ENCODE data around the gene COL13A1.

Gene COL13A1

GRCh38 chr10:69959911-69960310 is 158.2 kb downstream of the COL13A1 start:
- no peaks in the 10 kb centered on the region for H3K4me1 ChIP-seq (ENCODE audit: control insufficient read depth, insufficient read depth, low read length)
- H3K27me3 ChIP-seq (ENCODE audit: control insufficient read depth, insufficient read depth, low read length), result peaks cover 6% of the 10 kb centered on the region; the same call in 1 of the 2 replicates
- H3K36me3 ChIP-seq (ENCODE audit: control insufficient read depth, insufficient read depth, low read length), result no peaks in the 10 kb centered on the region
- H3K9ac ChIP-seq (ENCODE audit: low read depth, low read length), result no peak overlapping the region
- no peak overlapping the region for H3K4me3 ChIP-seq (ENCODE audit: low read depth, low read length)
- no peaks in the 10 kb centered on the region for H3K9me3 ChIP-seq (ENCODE audit: control insufficient read depth, insufficient read depth, low read length)
- no peak overlapping the region for H3K27ac ChIP-seq (ENCODE audit: low read depth, low read length)

- H3K9ac ChIP-seq (ENCODE audit: low read depth, low read length), result no peak overlapping the region
- no peaks in the 10 kb centered on the region for H3K9me3 ChIP-seq (ENCODE audit: control insufficient read depth, insufficient read depth, low read length)
- H3K27ac ChIP-seq (ENCODE audit: low read depth, low read length), result no peak overlapping the region
Measured at GRCh38 chr10:69960606-69960987, 158.9 kb downstream of the COL13A1 start.

GRCh38 chr10:69960988-69961880 is 159.5 kb downstream of the COL13A1 start:
- no peaks in the 10 kb centered on the region for H3K36me3 ChIP-seq (ENCODE audit: control insufficient read depth, insufficient read depth, low read length)

More at GRCh38 chr10:69960606-69960987, 158.9 kb downstream of the COL13A1 start:
- Histone ChIP-seq H3K4me3 (ENCODE audit: low read depth, low read length) (no peak overlapping the region), H3K4me1 (ENCODE audit: control insufficient read depth, insufficient read depth, low read length) (no peaks in the 10 kb centered on the region), H3K36me3 (ENCODE audit: control insufficient read depth, insufficient read depth, low read length) (no peaks in the 10 kb centered on the region), H3K27me3 (ENCODE audit: control insufficient read depth, insufficient read depth, low read length) (peaks cover 6% of the 10 kb centered on the region; the same call in 1 of the 2 replicates)

GRCh38 chr10:69961881-69962745 is 160.4 kb downstream of the COL13A1 start:
- Histone ChIP-seq H3K4me3 (ENCODE audit: low read depth, low read length) (no peak overlapping the region), H3K36me3 (ENCODE audit: control insufficient read depth, insufficient read depth, low read length) (no peaks in the 10 kb centered on the region), H3K9ac (ENCODE audit: low read depth, low read length) (no peak overlapping the region)

More at GRCh38 chr10:69960988-69961880, 159.5 kb downstream of the COL13A1 start:
- no peak overlapping the region for H3K27ac ChIP-seq (ENCODE audit: low read depth, low read length)
- no peak overlapping the region for H3K4me3 ChIP-seq (ENCODE audit: low read depth, low read length)
- no peaks in the 10 kb centered on the region for H3K4me1 ChIP-seq (ENCODE audit: control insufficient read depth, insufficient read depth, low read length)
- peaks cover 6% of the 10 kb centered on the region; the same call in 1 of the 2 replicates for H3K27me3 ChIP-seq (ENCODE audit: control insufficient read depth, insufficient read depth, low read length)
- H3K9me3 ChIP-seq (ENCODE audit: control insufficient read depth, insufficient read depth, low read length), result no peaks in the 10 kb centered on the region
- no peak overlapping the region for H3K9ac ChIP-seq (ENCODE audit: low read depth, low read length)

GRCh38 chr10:69962746-69963135 is 161.0 kb downstream of the COL13A1 start:
- Histone ChIP-seq H3K4me1 (ENCODE audit: control insufficient read depth, insufficient read depth, low read length) (no peaks in the 10 kb centered on the region), H3K9me3 (ENCODE audit: control insufficient read depth, insufficient read depth, low read length) (no peaks in the 10 kb centered on the region), H3K4me3 (ENCODE audit: low read depth, low read length) (no peak overlapping the region), H3K36me3 (ENCODE audit: control insufficient read depth, insufficient read depth, low read length) (no peaks in the 10 kb centered on the region), H3K27ac (ENCODE audit: low read depth, low read length) (no peak overlapping the region), H3K27me3 (ENCODE audit: control insufficient read depth, insufficient read depth, low read length) (peaks cover 5% of the 10 kb centered on the region; the same call in 1 of the 2 replicates), H3K9ac (ENCODE audit: low read depth, low read length) (no peak overlapping the region)

More at GRCh38 chr10:69961881-69962745, 160.4 kb downstream of the COL13A1 start:
- no peaks in the 10 kb centered on the region for H3K4me1 ChIP-seq (ENCODE audit: control insufficient read depth, insufficient read depth, low read length)
- peaks cover 6% of the 10 kb centered on the region; the same call in 1 of the 2 replicates for H3K27me3 ChIP-seq (ENCODE audit: control insufficient read depth, insufficient read depth, low read length)
- H3K9me3 ChIP-seq (ENCODE audit: control insufficient read depth, insufficient read depth, low read length), result no peaks in the 10 kb centered on the region
- H3K27ac ChIP-seq (ENCODE audit: low read depth, low read length), result no peak overlapping the region

GRCh38 chr10:69963178-69963834 is 161.6 kb downstream of the COL13A1 start:
- no peak overlapping the region for H3K9ac ChIP-seq (ENCODE audit: low read depth, low read length)
- H3K36me3 ChIP-seq (ENCODE audit: control insufficient read depth, insufficient read depth, low read length), result no peaks in the 10 kb centered on the region
- H3K27ac ChIP-seq (ENCODE audit: low read depth, low read length), result no peak overlapping the region
- no peaks in the 10 kb centered on the region for H3K9me3 ChIP-seq (ENCODE audit: control insufficient read depth, insufficient read depth, low read length)
- no peak overlapping the region for H3K4me3 ChIP-seq (ENCODE audit: low read depth, low read length)
- no peaks in the 10 kb centered on the region for H3K27me3 ChIP-seq (ENCODE audit: control insufficient read depth, insufficient read depth, low read length)
- H3K4me1 ChIP-seq (ENCODE audit: control insufficient read depth, insufficient read depth, low read length), result no peaks in the 10 kb centered on the region

GRCh38 chr10:69963835-69964710 is 162.4 kb downstream of the COL13A1 start:
- H3K9ac ChIP-seq (ENCODE audit: low read depth, low read length), result no peak overlapping the region
- H3K27ac ChIP-seq (ENCODE audit: low read depth, low read length), result no peak overlapping the region

GRCh38 chr10:69965086-69965485 is 163.4 kb downstream of the COL13A1 start:
- Histone ChIP-seq H3K4me3 (ENCODE audit: low read depth, low read length) (no peak overlapping the region), H3K36me3 (ENCODE audit: control insufficient read depth, insufficient read depth, low read length) (no peaks in the 10 kb centered on the region), H3K27ac (ENCODE audit: low read depth, low read length) (no peak overlapping the region), H3K9me3 (ENCODE audit: control insufficient read depth, insufficient read depth, low read length) (no peaks in the 10 kb centered on the region), H3K27me3 (ENCODE audit: control insufficient read depth, insufficient read depth, low read length) (no peaks in the 10 kb centered on the region), H3K9ac (ENCODE audit: low read depth, low read length) (no peak overlapping the region), H3K4me1 (ENCODE audit: control insufficient read depth, insufficient read depth, low read length) (0 out of 2 replicates have a peak, but pooled peaks cover 5% of the 10 kb centered on the region)

More at GRCh38 chr10:69963835-69964710, 162.4 kb downstream of the COL13A1 start:
- Histone ChIP-seq H3K9me3 (ENCODE audit: control insufficient read depth, insufficient read depth, low read length) (no peaks in the 10 kb centered on the region), H3K27me3 (ENCODE audit: control insufficient read depth, insufficient read depth, low read length) (no peaks in the 10 kb centered on the region), H3K36me3 (ENCODE audit: control insufficient read depth, insufficient read depth, low read length) (no peaks in the 10 kb centered on the region), H3K4me1 (ENCODE audit: control insufficient read depth, insufficient read depth, low read length) (0 out of 2 replicates have a peak, but pooled peaks cover 2% of the 10 kb centered on the region), H3K4me3 (ENCODE audit: low read depth, low read length) (no peak overlapping the region)

GRCh38 chr10:69965919-69966662 is 164.4 kb downstream of the COL13A1 start:
- Histone ChIP-seq H3K36me3 (ENCODE audit: control insufficient read depth, insufficient read depth, low read length) (no peaks in the 10 kb centered on the region), H3K9ac (ENCODE audit: low read depth, low read length) (no peak overlapping the region), H3K9me3 (ENCODE audit: control insufficient read depth, insufficient read depth, low read length) (no peaks in the 10 kb centered on the region), H3K27me3 (ENCODE audit: control insufficient read depth, insufficient read depth, low read length) (no peaks in the 10 kb centered on the region; the same call in 1 of the 2 replicates), H3K27ac (ENCODE audit: low read depth, low read length) (no peak overlapping the region), H3K4me1 (ENCODE audit: control insufficient read depth, insufficient read depth, low read length) (0 out of 2 replicates have a peak, but pooled peaks cover 5% of the 10 kb centered on the region), H3K4me3 (ENCODE audit: low read depth, low read length) (no peak overlapping the region)
